ENCODE results near the gene SCAP.

SCAP gene

DNA sequence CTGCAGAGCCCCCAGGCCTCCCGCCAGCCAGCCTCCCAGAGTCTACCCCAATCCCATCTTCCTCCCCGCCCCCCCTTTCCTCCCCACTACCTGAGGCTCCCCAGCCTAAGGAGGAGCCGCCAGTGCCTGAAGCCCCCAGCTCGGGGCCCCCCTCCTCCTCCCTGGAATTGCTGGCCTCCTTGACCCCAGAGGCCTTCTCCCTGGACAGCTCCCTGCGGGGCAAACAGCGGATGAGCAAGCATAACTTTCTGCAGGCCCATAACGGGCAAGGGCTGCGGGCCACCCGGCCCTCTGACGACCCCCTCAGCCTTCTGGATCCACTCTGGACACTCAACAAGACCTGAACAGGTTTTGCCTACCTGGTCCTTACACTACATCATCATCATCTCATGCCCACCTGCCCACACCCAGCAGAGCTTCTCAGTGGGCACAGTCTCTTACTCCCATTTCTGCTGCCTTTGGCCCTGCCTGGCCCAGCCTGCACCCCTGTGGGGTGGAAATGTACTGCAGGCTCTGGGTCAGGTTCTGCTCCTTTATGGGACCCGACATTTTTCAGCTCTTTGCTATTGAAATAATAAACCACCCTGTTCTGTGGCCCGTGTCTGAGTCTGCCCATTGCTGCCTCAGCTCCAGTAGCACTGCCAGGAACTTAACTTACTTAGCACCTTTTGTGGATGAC is 62.8 kb downstream of the SCAP start:
- no peak for DNase-seq

DNA sequence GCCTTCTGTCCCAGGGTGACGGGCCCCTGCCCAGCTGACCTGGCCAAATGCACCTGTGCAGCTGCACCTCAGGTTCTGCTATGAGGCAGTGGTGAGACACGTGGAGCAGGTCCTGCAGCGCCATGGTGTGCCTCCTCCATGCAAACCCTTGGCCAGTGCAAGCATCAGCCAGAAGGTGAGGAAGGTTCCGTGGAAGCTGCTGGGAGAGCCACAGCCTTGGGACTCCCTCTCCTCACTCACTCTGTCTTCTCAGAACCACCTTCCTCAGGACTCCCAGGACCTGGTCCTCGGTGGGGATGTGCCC is 63.3 kb downstream of the SCAP start:
- DNase-seq = no peak

DNA sequence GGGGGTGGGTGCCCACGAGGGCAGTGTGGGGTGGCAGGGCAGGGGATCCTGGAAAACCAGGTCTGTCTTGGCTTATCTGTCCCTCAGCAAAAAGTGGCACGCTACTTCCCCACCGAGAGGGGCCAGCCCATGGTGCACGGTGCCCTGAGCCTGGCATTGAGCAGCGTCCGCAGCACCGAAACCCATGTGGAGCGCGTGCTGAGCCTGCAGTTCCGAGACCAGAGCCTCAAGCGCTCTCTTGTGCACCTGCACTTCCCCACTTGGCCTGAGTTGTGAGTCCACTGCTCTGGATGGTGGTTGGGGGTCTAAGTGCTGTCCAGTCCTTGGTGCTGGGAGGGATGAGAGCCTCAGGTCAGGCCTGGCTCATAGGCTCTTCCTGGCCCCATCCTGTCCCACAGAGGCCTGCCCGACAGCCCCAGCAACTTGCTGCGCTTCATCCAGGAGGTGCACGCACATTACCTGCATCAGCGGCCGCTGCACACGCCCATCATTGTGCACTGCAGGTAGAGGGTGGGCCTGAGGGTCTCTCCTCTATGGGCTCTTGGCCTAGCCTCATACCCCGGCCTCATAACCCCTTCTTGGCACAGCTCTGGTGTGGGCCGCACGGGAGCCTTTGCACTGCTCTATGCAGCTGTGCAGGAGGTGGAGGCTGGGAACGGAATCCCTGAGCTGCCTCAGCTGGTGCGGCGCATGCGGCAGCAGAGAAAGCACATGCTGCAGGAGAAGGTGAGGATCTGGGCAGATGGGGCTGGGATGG is 63.9 kb downstream of the SCAP start:
- DNase-seq = no peak

DNA sequence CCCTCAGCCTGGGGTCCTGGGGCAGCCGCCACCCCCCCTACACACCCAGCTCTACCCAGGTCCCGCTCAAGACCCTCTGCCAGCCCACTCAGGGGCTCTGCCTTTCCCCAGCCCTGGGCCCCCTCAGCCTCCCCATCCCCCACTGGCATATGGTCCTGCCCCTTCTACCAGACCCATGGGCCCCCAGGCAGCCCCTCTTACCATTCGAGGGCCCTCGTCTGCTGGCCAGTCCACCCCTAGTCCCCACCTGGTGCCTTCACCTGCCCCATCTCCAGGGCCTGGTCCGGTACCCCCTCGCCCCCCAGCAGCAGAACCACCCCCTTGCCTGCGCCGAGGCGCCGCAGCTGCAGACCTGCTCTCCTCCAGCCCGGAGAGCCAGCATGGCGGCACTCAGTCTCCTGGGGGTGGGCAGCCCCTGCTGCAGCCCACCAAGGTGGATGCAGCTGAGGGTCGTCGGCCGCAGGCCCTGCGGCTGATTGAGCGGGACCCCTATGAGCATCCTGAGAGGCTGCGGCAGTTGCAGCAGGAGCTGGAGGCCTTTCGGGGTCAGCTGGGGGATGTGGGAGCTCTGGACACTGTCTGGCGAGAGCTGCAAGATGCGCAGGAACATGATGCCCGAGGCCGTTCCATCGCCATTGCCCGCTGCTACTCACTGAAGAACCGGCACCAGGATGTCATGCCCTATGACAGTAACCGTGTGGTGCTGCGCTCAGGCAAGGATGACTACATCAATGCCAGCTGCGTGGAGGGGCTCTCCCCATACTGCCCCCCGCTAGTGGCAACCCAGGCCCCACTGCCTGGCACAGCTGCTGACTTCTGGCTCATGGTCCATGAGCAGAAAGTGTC is 64.7 kb downstream of the SCAP start:
- no peak for DNase-seq

DNA sequence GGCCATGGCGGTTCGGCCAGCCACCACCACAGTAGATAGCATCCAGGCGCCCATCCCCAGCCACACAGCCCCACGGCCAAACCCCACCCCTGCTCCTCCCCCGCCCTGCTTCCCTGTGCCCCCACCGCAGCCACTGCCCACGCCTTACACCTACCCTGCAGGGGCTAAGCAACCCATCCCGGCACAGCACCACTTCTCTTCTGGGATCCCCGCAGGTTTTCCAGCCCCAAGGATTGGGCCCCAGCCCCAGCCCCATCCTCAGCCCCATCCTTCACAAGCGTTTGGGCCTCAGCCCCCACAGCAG is 65.4 kb downstream of the SCAP start:
- DNase-seq = no peak

DNA sequence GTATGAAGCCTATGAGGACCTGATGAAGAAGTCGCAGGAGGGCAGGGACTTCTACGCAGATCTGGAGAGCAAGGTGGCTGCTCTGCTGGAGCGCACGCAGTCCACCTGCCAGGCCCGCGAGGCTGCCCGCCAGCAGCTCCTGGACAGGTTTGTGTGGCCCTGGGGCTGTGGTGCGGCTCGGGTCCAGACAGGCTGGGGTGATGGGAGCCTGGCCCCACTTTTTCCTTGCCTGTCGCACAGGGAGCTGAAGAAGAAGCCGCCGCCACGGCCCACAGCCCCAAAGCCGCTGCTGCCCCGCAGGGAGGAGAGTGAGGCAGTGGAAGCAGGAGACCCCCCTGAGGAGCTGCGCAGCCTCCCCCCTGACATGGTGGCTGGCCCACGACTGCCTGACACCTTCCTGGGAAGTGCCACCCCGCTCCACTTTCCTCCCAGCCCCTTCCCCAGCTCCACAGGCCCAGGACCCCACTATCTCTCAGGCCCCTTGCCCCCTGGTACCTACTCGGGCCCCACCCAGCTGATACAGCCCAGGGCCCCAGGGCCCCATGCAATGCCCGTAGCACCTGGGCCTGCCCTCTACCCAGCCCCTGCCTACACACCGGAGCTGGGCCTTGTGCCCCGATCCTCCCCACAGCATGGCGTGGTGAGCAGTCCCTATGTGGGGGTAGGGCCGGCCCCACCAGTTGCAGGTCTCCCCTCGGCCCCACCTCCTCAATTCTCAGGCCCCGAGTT is 65.9 kb downstream of the SCAP start:
- DNase-seq = no peak

DNA sequence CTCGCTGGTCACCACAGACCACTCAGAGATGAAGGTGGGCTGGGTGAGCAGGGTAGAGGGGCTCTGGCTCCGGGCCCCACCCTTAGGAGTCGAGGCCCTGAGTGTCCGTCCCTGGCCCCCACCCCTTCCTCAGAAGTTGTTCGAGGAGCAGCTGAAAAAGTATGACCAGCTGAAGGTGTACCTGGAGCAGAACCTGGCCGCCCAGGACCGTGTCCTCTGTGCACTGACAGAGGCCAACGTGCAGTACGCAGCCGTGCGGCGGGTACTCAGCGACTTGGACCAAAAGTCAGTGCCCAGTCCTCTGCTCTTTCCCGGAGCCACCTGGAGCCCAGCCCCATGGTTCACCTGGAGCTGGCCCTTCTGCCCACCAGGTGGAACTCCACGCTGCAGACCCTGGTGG is 66.5 kb downstream of the SCAP start:
- DNase-seq = no peak

DNA sequence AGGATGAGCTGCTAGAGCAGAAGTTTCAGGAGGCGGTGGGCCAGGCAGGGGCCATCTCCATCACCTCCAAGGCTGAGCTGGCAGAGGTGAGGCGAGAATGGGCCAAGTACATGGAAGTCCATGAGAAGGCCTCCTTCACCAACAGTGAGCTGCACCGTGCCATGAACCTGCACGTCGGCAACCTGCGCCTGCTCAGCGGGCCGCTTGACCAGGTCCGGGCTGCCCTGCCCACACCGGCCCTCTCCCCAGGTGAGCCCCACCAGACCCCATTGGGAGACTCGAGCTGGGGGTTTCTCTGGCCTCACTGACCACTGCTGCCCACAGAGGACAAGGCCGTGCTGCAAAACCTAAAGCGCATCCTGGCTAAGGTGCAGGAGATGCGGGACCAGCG is 66.9 kb downstream of the SCAP start:
- no peak for DNase-seq

DNA sequence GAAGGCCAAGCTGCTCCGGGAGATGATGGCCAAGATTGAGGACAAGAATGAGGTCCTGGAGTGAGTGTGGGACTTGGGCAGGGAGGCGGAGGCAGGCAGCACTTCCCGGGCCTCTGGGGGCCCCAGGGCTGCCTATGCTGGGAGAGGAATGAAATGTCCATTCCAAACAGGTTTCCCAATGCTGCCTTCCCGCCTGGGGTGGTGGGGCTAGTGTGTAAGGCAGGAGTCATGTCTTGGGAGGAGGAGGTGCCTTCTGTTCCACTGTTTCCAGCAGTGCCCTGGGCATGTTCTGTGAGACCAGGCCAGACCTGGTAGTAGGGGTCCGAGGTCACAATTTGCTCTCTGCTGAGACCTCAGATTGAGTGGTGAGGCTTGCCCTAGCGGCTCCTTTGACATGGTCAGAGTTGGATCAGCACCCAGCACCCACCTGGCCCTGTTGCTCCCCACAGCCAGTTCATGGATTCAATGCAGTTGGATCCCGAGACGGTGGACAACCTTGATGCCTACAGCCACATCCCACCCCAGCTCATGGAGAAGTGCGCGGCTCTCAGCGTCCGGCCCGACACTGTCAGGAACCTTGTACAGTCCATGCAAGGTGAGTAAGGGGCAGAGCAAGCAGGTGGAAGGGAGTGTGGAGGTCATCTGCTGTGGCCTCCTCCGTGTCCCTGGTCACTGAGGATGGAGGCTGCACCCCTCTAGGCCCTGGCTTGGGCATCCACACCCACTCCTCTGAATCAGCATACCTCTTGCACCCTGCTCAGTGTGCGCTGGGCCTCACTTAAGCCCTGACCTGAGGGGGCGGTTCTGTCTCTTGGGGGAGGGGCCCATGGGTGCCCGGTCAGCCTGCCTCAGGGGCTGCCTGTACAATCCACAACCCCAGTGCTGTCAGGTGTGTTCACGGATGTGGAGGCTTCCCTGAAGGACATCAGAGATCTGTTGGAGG is 67.6 kb downstream of the SCAP start:
- DNase-seq = no peak

DNA sequence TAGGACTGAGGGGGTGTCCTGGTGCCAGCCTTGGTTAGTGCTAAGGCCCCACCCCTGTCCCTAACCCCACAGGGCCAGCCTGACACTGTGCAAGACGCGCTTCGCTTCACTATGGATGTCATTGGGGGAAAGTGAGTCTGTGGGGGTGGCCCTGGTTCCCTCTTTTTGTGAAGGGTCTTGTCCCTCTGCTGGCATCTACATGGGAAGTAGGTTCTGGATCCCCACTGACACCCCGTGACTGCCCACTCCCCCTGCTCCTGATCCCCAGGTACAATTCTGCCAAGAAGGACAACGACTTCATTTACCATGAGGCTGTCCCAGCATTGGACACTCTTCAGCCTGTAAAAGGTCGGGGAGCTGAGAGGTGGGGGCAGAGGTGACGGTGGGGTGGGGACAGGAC is 68.5 kb downstream of the SCAP start:
- DNase-seq = no peak

DNA sequence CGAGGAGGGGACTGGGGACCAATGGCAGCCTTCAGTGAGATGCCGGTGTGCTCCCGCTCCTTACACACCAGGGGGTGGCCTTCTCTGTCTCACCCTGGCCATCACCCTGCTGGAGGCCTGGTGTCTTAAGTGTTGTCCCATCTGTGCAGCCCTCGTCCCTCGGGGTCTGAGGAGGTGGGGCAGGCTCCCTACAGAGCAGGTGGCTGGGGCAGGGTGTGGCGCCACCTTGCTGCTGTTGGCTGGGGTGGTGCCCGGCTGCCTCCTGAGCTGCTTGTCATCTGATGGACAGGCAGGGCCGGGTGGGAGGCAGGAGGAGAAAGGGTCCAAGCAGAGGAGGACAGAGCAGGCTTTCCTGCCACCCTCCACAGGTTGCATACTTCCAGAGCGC is 69.0 kb downstream of the SCAP start:
- no peak for DNase-seq

DNA sequence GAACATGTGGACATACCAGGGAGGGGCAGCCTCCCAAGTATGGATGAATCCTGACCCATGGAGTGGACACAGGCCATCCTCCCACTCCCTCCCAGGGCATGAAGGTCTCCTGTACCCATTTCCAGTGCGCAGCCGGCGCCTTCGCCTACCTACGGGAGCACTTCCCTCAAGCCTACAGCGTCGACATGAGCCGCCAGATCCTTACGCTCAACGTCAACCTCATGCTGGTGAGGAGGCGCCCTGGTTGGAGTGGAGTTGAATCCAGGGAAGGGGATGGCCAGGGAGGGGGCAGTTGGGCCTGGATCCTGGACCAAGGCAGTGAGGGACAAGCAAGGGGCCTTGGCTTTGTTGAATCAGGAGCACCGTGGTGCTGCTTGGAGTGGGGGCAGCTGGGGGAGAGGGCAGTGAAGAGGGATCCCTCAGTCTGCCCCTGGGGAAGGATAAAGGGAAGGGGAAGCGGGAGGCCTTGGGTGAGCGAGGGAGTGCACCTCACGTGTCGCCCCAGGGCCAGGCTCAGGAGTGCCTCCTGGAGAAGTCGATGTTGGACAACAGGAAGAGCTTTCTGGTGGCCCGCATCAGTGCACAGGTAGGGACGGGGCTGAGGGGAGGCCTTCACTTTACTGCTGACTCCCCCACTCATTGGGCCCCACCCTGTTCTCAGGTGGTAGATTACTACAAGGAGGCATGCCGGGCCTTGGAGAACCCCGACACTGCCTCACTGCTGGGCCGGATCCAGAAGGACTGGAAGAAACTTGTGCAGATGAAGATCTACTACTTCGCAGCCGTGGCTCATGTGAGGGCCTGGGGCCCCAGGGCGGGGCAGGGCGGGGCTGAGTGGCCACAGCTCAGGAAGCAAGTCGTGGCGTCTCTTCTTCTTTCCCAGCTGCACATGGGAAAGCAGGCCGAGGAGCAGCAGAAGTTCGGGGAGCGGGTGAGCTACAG is 69.7 kb downstream of the SCAP start:
- DNase-seq = no peak

DNA sequence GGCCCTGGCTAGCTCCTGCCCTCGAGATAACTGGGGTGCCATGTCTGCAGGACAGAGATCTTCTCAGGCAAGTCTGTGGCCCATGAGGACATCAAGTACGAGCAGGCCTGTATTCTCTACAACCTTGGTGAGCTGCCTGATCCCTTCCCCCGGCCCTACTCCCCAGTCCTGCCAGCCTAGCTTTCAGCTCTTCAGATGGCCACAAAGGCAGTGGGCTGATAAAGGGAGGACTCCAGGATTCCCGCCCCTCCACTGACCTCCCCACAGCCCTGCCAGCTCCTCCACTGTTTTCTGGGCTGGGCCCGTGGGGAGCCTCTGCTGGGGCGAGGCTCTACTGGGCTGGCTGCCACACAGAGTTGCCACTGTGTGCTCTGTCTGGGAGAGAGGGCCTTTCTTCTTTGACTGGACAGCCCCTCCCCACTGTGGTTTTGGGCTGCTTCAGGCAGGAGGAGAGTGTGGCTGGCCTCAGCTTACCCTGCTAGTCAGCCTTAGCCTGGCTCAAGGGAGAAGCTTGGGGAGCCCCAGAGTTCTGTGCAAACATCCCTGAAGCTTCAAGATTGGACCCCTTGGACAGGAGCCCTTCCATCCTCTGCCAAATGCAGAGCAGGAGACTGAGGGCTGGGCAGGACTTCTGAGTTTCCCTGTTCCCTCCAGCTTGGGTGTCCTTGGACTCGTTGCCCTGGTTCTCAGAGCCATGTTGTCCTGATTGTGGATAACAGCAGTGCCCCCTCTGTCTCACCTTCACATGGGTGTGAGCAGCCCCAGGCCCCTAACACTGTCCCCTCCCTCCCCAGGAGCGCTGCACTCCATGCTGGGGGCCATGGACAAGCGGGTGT is 70.6 kb downstream of the SCAP start:
- DNase-seq = no peak

DNA sequence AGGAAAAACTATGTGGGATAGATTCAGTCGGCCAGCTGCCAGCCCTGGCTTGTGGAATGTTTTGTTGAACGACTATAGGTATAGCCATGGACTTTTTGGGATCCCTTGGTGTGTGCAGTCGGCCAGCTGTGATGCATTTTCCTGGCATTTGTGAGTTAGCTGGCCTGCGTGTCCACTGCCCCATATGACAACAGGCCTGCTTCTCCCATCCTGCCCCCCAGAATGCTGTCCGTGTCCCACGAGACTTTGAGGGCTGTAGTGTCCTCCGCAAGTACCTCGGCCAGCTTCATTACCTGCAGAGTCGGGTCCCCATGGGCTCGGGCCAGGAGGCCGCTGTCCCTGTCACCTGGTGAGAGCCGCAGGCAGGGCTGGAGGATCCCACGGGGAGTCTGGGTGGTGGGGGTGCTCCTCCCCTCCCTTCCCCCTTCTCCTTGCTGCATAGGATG is 71.3 kb downstream of the SCAP start:
- no peak for DNase-seq

DNA sequence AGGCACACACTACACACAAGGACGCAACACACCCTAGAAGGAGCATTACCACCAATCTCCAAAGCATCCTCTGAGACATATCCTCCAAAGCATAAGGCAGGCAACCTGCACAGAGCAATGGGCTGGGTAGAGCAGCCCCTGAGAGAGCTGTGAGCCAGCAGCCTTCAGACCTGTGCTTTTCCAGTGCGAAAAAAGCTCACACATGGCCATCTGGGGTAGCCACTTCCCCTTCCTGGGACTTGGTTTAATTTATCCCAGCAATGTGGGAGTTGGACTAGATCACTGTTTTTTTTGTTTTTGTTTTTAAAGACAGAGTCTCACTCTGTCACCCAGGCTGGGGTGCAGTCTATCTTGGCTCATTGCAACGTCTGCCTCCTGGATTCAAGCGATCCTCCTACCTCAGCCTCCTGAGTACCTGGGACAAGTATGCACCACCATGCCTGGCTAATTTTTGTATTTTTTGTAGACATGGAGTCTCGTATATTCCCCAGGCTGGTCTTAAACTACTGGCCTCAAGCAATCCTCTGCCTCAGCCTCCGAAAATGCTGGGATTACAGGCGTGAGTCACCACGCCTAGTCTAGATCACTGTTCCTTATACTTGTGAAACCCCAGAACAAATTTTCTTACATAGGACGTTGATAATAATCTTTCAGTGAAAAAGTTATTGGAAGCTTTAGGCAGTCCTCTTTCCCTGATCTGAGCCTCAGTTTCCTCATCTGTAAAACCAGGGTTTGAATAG is 76.0 kb downstream of the SCAP start:
- no peak for DNase-seq

DNA sequence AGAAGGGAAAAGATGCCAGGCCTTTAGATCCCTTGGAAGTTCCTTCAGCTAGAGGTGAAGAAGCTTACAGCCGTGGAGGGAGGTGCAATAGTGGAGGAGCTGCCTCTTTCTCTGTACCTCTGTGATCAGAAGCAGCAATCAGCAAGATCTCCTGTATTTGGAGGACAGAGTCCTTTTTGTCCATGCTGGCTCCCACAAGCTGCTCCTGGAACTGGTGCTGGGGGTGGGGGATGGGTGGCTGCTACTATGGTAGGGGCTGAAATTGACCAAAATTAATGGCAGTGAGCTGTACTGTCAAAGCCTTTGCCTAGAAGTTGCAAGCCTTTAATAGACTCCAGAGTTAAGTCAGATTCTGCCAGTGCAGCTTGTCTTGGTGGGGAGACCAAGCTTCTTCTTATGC is 76.7 kb downstream of the SCAP start:
- no peak for DNase-seq

DNA sequence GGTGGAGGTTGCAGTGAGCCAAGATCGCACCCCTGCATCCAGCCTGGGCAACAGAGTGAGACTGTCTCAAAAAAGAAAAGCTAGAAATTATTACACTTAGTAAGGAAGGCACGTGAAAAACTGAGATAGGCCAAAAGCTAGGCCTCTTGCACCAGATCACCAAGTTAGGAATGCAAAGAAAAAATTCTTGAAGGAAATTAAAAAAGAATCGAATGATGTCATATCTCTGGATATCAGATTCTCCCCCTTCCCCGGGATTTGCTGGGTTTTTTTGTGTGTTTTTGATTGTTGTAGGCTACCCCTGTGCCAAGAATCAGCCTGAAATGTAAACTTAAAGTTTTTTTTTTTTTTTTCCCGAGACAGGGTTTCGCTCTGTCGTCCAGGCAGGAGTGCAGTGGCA is 77.5 kb downstream of the SCAP start:
- no peak for DNase-seq

DNA sequence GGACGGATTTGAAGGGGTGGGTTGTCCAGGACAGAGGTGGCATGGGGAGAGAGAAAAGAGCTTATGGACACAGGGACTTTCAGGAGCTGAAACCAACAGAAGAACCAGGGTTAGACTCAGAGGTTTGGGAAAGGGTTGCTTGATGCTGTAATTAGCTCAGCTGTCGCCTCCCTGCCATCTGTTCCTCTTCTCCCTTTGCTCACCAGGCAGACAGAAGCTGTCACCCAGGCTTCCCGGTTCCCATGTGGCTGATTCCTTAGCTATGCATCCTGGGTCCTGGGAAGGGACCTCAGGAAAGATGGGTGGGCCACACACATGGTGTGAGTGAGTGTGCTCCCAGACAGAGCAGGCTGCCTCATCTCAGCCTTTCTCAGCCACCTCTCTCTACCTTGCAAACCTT is 80.9 kb downstream of the SCAP start:
- DNase-seq = no peak

DNA sequence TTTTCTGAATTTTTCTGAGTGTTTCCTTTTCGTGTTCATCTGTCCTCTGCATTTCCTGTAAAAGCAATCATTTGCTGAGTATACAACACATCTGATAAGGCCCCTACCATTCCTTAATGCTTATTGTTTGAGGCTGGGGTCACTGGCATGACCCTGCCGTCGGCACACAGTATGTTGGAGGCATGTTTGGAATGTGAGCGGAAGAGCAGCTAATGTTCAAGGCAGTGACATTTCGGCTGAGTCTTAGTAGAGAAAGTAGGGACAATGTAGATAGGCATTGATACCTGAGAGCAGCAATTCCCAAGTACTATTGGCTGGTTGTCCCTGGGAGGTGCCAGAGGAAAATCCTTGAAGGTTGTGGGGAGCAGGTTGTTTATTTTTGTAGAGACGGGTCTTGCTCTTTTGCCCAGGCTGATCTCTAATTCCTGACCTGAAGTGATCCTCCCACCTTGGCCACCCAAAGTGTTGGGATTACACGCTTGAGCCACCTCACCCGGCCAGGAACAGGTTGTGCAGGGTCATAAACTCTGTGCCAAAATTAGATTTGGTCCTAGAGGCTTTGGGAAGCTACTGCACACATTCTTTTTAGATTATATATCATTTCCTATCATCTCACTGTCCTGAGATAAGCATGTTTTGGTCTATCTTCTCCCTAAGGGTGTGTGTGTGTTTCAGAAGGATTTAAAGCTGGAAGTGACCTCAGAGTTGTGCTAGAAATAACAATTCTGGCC is 81.4 kb downstream of the SCAP start:
- no peak for DNase-seq

Measured in DMS79 (cell line).